Natural killer cell (primary cell): ENCODE results near the gene MAST2. TPM values are rescaled to one million over a fixed set of nuclear protein-coding genes. Genes with fewer than 3 reads are reported as not detected.

Source experiments
- ATAC-seq, 3 donors: fragments of 150-1000 bp in 2 of 3; fragments of 200-7000 bp in 1 of 3; cut with Tn5 transposase; 1 replicate in 1 of 3; 2 replicates in 2 of 3; pipeline ENCODE4 v1.10.0; 2021; ENCODE audit warnings: mild to moderate bottlenecking in 2 of 3, moderate library complexity in 2 of 3
- DNase-seq, 2 donors: peaks; one replicate each; pipeline versions ENCODE4 v3.0.0 to v3.0.0-alpha.2; 2013 to 2021; ENCODE audit warnings: mixed read lengths in 1 of 2
- H3K27ac ChIP-seq: one replicate; pipeline ENCODE4 v1.5.1; 2013; ENCODE audit warnings: mild to moderate bottlenecking, low read length
- H3K27me3 ChIP-seq: one replicate; pipeline ENCODE4 v1.6.1; 2013; ENCODE audit warnings: low read length; ENCODE audit not compliant: control insufficient read depth, insufficient read depth
- H3K36me3 ChIP-seq: one replicate; pipeline ENCODE4 v1.6.1; 2013; ENCODE audit warnings: low read length; ENCODE audit not compliant: control insufficient read depth, insufficient read depth
- H3K4me1 ChIP-seq: one replicate; pipeline ENCODE4 v1.6.1; 2013; ENCODE audit warnings: low read length; ENCODE audit not compliant: control insufficient read depth, insufficient read depth
- H3K4me3 ChIP-seq: one replicate; pipeline ENCODE4 v1.5.1; 2013; ENCODE audit warnings: low read length
- H3K9me3 ChIP-seq: one replicate; pipeline ENCODE4 v1.6.1; 2013; ENCODE audit warnings: low read length; ENCODE audit not compliant: control insufficient read depth, insufficient read depth
- H3K27ac Mint-ChIP-seq, 2 donors: one replicate each; pipeline ENCODE4 v1.8.0; 2022; ENCODE audit warnings: mild to moderate bottlenecking in 2 of 2, mixed read lengths in 2 of 2, moderate library complexity in 1 of 2
- H3K27me3 Mint-ChIP-seq, 2 donors: one replicate each; pipeline ENCODE4 v1.8.0; 2022; ENCODE audit warnings: low read depth in 2 of 2, mixed read lengths in 2 of 2
- H3K36me3 Mint-ChIP-seq: one replicate; pipeline ENCODE4 v1.8.0; 2022; ENCODE audit warnings: mixed read lengths
- H3K4me1 Mint-ChIP-seq, 2 donors: one replicate each; pipeline ENCODE4 v1.8.0; 2022; ENCODE audit warnings: mixed read lengths in 2 of 2
- H3K4me3 Mint-ChIP-seq: one replicate; pipeline ENCODE4 v1.8.0; 2022; ENCODE audit warnings: mild to moderate bottlenecking, moderate library complexity, mixed read lengths
- H3K9me3 Mint-ChIP-seq, 2 donors: one replicate each; pipeline ENCODE4 v1.8.0; 2022; ENCODE audit warnings: mixed read lengths in 2 of 2
- CTCF ChIP-seq: fragments of 200-600 bp; IDR thresholded peaks from one replicate; pipeline ENCODE4 v1.8.0; 2022; ENCODE audit warnings: antibody characterized with exemption
- WGBS: methylation state at CpG from one replicate; pipeline ENCODE4 v1.1.7; 2013; ENCODE audit warnings: missing lambda C conversion rate; ENCODE audit not compliant: insufficient coverage; 5-methylcytosine and 5-hydroxymethylcytosine counted together
- intact Hi-C: fragments of 100-400 bp; cut with micrococcal nuclease; formaldehyde crosslinking; loops from one replicate; pipeline ENCODE4 v1.14.2; 2022
- total RNA-seq, 4 donors: library from RNA; stranded (reverse); fragments of 120-200 nt in 1 of 4; gene quantifications; one replicate each; pipeline versions ENCODE4 v1.2.3 to v1.2.4, GENCODE V29; 2013 to 2022

Gene MAST2
- total RNA-seq, 3 donors from 2014 or later (not counting 1 experiment from before 2014, with no cell fraction given), result 25.3 to 28.6 (median 27.9) TPM

DNA sequence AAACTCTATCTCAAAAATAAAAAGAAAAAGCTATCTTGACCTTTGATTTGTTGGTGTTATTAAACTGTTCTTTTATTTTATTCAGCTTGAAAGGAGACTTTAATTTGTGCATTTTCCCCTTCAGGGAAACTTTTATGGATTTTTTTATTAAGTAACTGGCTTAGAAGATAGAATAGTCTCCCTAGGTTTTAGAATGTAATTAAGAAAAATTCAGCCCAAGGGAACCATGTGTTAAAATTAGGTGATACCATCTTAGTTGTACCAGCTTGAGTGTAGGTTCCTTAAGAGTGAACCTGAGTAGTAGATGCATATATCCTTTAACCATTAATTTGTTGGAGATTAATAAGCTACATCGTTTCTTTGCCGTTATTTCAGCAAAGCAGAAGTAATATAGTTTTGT is 11.4 kb downstream of the MAST2 start:
- peaks cover 0 to 5% of the 10 kb centered on the region in 2 donors for H3K4me1 Mint-ChIP-seq
- no peak for TF ChIP-seq CTCF
- 100% methylated on average over 1 of the region's 2 CpGs for WGBS

DNA sequence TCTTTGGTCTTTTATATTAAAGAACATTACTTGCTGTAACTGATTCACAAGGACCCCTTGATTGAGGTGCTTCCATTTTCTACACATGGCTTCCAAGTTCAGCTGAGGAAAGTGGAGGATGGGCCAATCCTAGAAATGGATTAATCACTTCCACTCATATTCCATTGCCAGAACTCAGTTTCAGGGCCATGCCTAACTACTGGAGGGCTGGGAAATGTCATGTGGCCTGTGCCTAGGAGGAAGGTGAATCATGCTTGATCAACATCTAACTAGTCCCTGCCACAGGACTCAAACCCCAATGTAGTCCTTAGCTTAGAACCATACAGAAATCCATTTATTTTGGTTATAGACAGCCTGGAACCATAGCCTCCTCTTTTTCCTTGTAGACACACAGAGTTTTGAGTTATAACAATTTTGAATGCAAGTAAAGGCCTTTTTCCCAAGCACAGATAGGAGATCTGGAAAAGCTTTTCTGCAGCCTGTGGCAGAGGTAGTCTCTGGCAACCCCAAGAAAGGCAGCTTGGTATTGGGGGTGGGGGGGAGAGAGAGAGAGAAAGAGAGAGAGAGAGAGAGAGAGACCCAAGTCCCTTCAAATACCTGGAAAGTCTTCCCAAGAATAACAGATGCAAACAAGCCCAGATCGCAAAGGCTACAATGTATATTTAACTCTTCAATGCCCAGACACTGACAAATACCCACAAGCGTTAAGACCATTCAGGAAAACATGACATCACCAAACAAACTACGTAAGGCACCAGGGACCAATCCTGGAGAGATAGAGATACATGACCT is 12.5 kb downstream of the MAST2 start:
- WGBS, result 95% methylated on average over 3 of the region's 3 CpGs

More for the DNA sequence above, 11.4 kb downstream of the MAST2 start:
- Mint-ChIP-seq H3K9me3 (no peaks in the 10 kb centered on the region), H3K4me3 (no peak overlapping the region), H3K36me3 (no peaks in the 10 kb centered on the region), H3K27ac (no peak overlapping the region), H3K27me3 (no peaks in the 10 kb centered on the region)
- Histone ChIP-seq H3K27ac (no peak overlapping the region), H3K36me3 (no peaks in the 10 kb centered on the region), H3K27me3 (no peaks in the 10 kb centered on the region), H3K4me3 (no peak overlapping the region), H3K4me1 (no peaks in the 10 kb centered on the region), H3K9me3 (no peaks in the 10 kb centered on the region)
- ATAC-seq, result no peak
- no peak for DNase-seq
- intact Hi-C loops, result no loop called here

GRCh38 chr1:45820173-45820572 is 16.8 kb downstream of the MAST2 start:
- no peak for ATAC-seq

More for the DNA sequence above, 12.5 kb downstream of the MAST2 start:
- Mint-ChIP-seq H3K36me3 (no peaks in the 10 kb centered on the region), H3K4me1 (peaks cover 0 to 5% of the 10 kb centered on the region in 2 donors), H3K27ac (no peak overlapping the region), H3K9me3 (no peaks in the 10 kb centered on the region), H3K4me3 (no peak overlapping the region), H3K27me3 (no peaks in the 10 kb centered on the region)
- Histone ChIP-seq H3K36me3 (no peaks in the 10 kb centered on the region), H3K9me3 (no peaks in the 10 kb centered on the region), H3K4me3 (no peak overlapping the region), H3K27me3 (no peaks in the 10 kb centered on the region), H3K27ac (no peak overlapping the region), H3K4me1 (no peaks in the 10 kb centered on the region)
- TF ChIP-seq CTCF, result no peak
- intact Hi-C loops, result no loop called here
- DNase-seq (no peak), ATAC-seq (no peak)

More at GRCh38 chr1:45820173-45820572, 16.8 kb downstream of the MAST2 start:
- no peaks in the 10 kb centered on the region for H3K9me3 Mint-ChIP-seq
- H3K27ac ChIP-seq, result no peak overlapping the region
- no peaks in the 10 kb centered on the region for H3K9me3 ChIP-seq
- H3K27me3 Mint-ChIP-seq, result no peaks in the 10 kb centered on the region
- no peaks in the 10 kb centered on the region for H3K4me1 ChIP-seq
- no peak overlapping the region for H3K27ac Mint-ChIP-seq
- no peak for DNase-seq
- peaks cover 0 to 9% of the 10 kb centered on the region in 2 donors for H3K4me1 Mint-ChIP-seq
- H3K36me3 Mint-ChIP-seq, result no peaks in the 10 kb centered on the region
- no peaks in the 10 kb centered on the region for H3K27me3 ChIP-seq
- no peaks in the 10 kb centered on the region for H3K36me3 ChIP-seq
- no peak for TF ChIP-seq CTCF
- H3K4me3 Mint-ChIP-seq, result no peak overlapping the region
- H3K4me3 ChIP-seq, result no peak overlapping the region
- intact Hi-C loops, result no loop called here
